ENCODE results near the gene GRAP. TPM values are rescaled to one million over a fixed set of nuclear protein-coding genes. Genes with fewer than 3 reads are reported as not detected.

GRAP gene
- total RNA-seq, 2 experiments from 2014 or later, result 11.9 to 12.2 TPM

GRCh38 chr17:18999911-19000310 lies 46.8 kb downstream of the GRAP start:
- Mint-ChIP-seq H3K4me1 (ENCODE audit: low read depth) (peaks cover 22% of the 10 kb centered on the region), H3K27ac (no peak overlapping the region), H3K9me3 (peaks cover 8% of the 10 kb centered on the region), H3K36me3 (ENCODE audit: low read depth) (peaks cover 38% of the 10 kb centered on the region), H3K27me3 (no peaks in the 10 kb centered on the region), H3K4me3 (no peak overlapping the region)
- CTCF ChIA-PET, result interaction anchor here (2.2 kb wide), 1 partner anchor 39 kb away, joined by 9 read pairs; no protein-coding TSS in a partner anchor
- DNase-seq (no peak), ATAC-seq (no peak)
- TF ChIP-seq CTCF (IDR thresholded peaks at IDR 0.05), result no peak
- intact Hi-C loops (cut with micrococcal nuclease), result no loop called here
- POLR2A ChIA-PET, result interaction anchor here (1.0 kb wide), 1 partner anchor 19 kb away, joined by 3 read pairs; no protein-coding TSS in a partner anchor

- CTCF ChIA-PET, result no interaction called here
- ATAC-seq, result no peak
- H3K27ac Mint-ChIP-seq, result no peak overlapping the region
- peaks cover 38% of the 10 kb centered on the region for H3K36me3 Mint-ChIP-seq (ENCODE audit: low read depth)
- no peak for TF ChIP-seq CTCF (IDR thresholded peaks at IDR 0.05)
- POLR2A ChIA-PET, result no interaction called here
- no peak overlapping the region for H3K4me3 Mint-ChIP-seq
- no peaks in the 10 kb centered on the region for H3K27me3 Mint-ChIP-seq
- H3K9me3 Mint-ChIP-seq, result peaks cover 9% of the 10 kb centered on the region
- intact Hi-C loops (cut with micrococcal nuclease), result no loop called here
- no peak for DNase-seq
- peaks cover 20% of the 10 kb centered on the region for H3K4me1 Mint-ChIP-seq (ENCODE audit: low read depth)
Observed at GRCh38 chr17:18999394-18999793, 47.4 kb downstream of the GRAP start.

DNA sequence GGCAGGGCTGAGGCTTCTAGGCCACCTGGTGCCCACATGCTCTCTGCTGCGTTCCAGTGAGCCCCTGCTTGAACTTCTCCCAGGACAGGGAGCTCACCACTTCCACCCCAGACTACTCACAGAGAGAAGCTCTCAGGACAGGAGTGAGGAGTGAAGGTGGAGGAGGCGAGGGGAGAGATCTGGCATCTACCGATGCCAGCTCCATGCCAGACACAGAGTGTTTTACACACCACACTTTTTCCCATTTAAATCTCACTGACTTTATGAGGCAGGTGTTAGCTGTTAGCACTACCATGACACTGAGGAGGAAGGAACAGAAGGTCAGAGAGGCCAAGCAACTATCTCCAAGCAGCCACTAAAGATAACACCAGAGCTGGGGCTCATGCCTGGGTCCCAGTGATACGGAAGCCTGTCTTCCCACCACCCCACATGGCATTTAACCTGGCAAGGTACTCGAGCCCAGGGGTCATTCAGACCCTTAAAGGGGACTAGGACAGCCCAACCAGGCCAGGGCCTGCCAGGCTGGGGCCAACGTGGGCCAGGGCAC lies 49.0 kb downstream of the GRAP start:
- H3K4me3 Mint-ChIP-seq, result no peak overlapping the region
- peaks cover 32% of the 10 kb centered on the region for H3K36me3 Mint-ChIP-seq (ENCODE audit: low read depth)
- no peak for ATAC-seq
- H3K27ac Mint-ChIP-seq, result no peak overlapping the region
- intact Hi-C loops (cut with micrococcal nuclease), result no loop called here
- no peak for DNase-seq
- no peak for TF ChIP-seq CTCF (IDR thresholded peaks at IDR 0.05)
- no peaks in the 10 kb centered on the region for H3K27me3 Mint-ChIP-seq
- ChIA-PET CTCF (interaction anchor here (1.0 to 1.5 kb wide), 3 partner anchors 36 to 372 kb away, joined by 3 to 5 read pairs (median 4); no protein-coding TSS in a partner anchor), POLR2A (interaction anchor here (0.6 to 1.1 kb wide), 2 partner anchors 10 to 11 kb away, joined by 3 to 5 read pairs; no protein-coding TSS in a partner anchor)
- H3K4me1 Mint-ChIP-seq (ENCODE audit: low read depth), result peaks cover 32% of the 10 kb centered on the region
- H3K9me3 Mint-ChIP-seq, result peaks cover 9% of the 10 kb centered on the region

DNA sequence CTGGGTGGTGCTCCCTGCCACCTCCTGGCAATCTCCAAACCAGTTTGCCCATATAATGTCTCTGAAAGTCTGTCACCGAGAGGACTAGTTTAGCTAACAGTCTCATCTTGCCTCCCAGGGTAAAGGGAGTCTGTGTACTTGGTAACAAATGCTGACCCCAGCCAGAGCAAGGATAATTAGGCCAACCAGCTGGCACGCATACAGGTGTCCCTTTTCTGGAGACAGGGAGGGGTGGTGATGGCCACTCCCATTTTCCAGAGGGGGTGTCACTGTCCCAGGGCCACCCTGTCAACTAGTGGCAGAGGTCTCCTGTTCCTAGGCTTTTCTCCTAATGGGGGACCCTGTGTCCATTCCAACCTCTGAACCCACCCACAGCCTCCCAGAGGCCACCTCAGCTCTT lies 50.3 kb downstream of the GRAP start:
- Mint-ChIP-seq H3K27me3 (no peaks in the 10 kb centered on the region), H3K4me3 (no peak overlapping the region), H3K4me1 (ENCODE audit: low read depth) (peaks cover 27% of the 10 kb centered on the region), H3K27ac (no peak overlapping the region), H3K36me3 (ENCODE audit: low read depth) (peaks cover 24% of the 10 kb centered on the region), H3K9me3 (peaks cover 9% of the 10 kb centered on the region)
- ChIA-PET CTCF (interaction anchor here (0.7 kb wide), 1 partner anchor 120 kb away, joined by 3 read pairs; no protein-coding TSS in a partner anchor), POLR2A (interaction anchor here (2.2 kb wide), 1 partner anchor 8 kb away, joined by 6 read pairs; the partner anchor contains the start of gene FAM83G)
- intact Hi-C loops (cut with micrococcal nuclease), result no loop called here
- DNase-seq, result no peak
- no peak for ATAC-seq
- TF ChIP-seq CTCF (IDR thresholded peaks at IDR 0.05), result no peak

GRCh38 chr17:18995220-18995619 lies 51.5 kb downstream of the GRAP start:
- CTCF ChIA-PET, result interaction anchor here (4.3 kb wide), 1 partner anchor 35 kb away, joined by 15 read pairs; no protein-coding TSS in a partner anchor
- no peaks in the 10 kb centered on the region for H3K27me3 Mint-ChIP-seq
- peaks cover 26% of the 10 kb centered on the region for H3K4me1 Mint-ChIP-seq (ENCODE audit: low read depth)
- no peak overlapping the region for H3K27ac Mint-ChIP-seq
- H3K9me3 Mint-ChIP-seq, result peaks cover 9% of the 10 kb centered on the region
- DNase-seq (no peak), ATAC-seq (no peak)
- no peak for TF ChIP-seq CTCF (IDR thresholded peaks at IDR 0.05)
- H3K4me3 Mint-ChIP-seq, result no peak overlapping the region
- intact Hi-C loops (cut with micrococcal nuclease), result no loop called here
- POLR2A ChIA-PET, result interaction anchor here (2.2 kb wide), 1 partner anchor 9 kb away, joined by 6 read pairs; the partner anchor contains the start of gene FAM83G
- peaks cover 21% of the 10 kb centered on the region for H3K36me3 Mint-ChIP-seq (ENCODE audit: low read depth)

All from activated CD8-positive, alpha-beta T cell treated with anti-CD3 and anti-CD28 coated beads for 36 hours (primary cell).